Measurements from ENCODE around the gene HSPA1A. TPM values are rescaled to one million over a fixed set of nuclear protein-coding genes. Genes with fewer than 3 reads are reported as not detected.
"Not testable (repeated sequence)": the region's sequence is repeated elsewhere in the genome, so short reads cannot be mapped to it uniquely, and the experiment has no call there.

HSPA1A gene
- total RNA-seq, 4 donors from 2014 or later: 158 to 362 (median 223) TPM

DNA sequence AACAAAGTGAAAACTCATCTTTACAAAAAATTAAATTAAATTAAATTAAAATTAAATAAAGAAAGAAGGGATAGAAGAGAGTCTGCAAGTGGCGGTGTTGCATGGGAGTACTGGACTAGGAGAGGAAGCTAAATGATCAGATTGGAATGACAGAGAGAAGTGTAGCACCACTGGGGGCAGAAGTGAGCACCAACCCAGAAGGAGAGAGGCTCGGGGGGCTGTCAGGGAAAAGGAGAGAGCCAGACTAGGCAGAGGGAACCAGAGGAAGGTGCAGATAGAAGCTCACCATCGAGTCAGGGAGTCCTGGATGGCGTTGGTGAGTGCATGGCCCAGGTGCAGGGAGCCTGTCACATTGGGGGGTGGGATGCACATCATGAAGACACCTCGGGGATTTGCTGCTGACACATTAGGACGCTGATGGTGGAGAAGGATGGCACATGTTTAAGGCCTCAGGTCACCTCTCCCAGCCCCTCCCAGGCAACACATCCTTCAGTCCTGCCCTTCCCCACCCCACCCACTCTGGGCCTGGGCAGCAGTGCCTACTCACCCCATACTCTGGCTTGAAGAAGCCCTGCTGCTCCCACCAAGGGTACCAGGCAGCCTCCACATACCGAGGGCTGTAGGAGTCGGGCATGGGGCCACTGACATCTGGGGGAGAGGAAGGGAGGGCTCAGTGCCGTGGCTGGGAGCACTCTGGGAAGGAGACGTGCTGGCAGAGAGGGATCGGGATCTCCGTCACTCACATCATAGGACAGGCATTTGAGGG, 23.8 kb upstream of the HSPA1A start:
- no peak for DNase-seq
- peak overlapping the region in 1 of 4 donors; percentile 22 for H3K27ac ChIP-seq
- 46 to 68% methylated on average over 6 to 10 of the region's 12 CpGs for WGBS, 2 donors

DNA sequence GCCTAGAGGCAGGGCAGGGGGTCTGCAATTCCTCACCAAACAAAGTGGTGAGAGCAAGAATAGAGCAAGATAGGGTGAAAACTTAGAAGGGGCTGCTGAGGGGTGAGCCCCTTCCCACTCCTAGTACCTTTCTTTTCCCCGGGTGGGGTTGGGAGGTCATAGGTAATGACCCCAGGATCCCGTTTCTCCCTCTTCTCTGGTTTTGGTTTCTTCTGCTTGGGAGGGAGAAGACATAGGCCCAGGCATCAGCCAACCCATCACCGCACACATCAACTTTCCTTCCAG, 23.3 kb upstream of the HSPA1A start:
- Histone ChIP-seq H3K4me3 (no peak overlapping the region), H3K4me1 (peaks cover 3 to 54% (median 16%) of the 10 kb centered on the region in 3 donors), H3K27ac (peak overlapping the region in 1 of 4 donors; percentile 17), H3K36me3 (peaks cover 0 to 55% (median 12%) of the 10 kb centered on the region in 3 donors), H3K9me3 (no peaks in the 10 kb centered on the region), H3K27me3 (no peaks in the 10 kb centered on the region)
- intact Hi-C loops (cut with DNase I): no loop called here
- 74 to 89% methylated on average over 3 of the region's 3 CpGs for WGBS, 2 donors
- DNase-seq: no peak
- no peak for TF ChIP-seq POLR2A (IDR thresholded peaks at IDR 0.05)
- TF ChIP-seq, protein P1, sequence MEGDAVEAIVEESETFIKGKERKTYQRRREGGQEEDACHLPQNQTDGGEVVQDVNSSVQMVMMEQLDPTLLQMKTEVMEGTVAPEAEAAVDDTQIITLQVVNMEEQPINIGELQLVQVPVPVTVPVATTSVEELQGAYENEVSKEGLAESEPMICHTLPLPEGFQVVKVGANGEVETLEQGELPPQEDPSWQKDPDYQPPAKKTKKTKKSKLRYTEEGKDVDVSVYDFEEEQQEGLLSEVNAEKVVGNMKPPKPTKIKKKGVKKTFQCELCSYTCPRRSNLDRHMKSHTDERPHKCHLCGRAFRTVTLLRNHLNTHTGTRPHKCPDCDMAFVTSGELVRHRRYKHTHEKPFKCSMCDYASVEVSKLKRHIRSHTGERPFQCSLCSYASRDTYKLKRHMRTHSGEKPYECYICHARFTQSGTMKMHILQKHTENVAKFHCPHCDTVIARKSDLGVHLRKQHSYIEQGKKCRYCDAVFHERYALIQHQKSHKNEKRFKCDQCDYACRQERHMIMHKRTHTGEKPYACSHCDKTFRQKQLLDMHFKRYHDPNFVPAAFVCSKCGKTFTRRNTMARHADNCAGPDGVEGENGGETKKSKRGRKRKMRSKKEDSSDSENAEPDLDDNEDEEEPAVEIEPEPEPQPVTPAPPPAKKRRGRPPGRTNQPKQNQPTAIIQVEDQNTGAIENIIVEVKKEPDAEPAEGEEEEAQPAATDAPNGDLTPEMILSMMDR (IDR thresholded peaks at IDR 0.05): no peak

More for the DNA sequence above, 23.8 kb upstream of the HSPA1A start:
- no peaks in the 10 kb centered on the region for H3K27me3 ChIP-seq
- no peaks in the 10 kb centered on the region for H3K9me3 ChIP-seq
- peaks cover 3 to 48% (median 15%) of the 10 kb centered on the region in 3 donors for H3K4me1 ChIP-seq
- H3K4me3 ChIP-seq: no peak overlapping the region
- TF ChIP-seq, protein P1 (IDR thresholded peaks at IDR 0.05): peak in 5 of 6 experiments; percentile 22 to 53 (median 47)
- no peak for TF ChIP-seq POLR2A (IDR thresholded peaks at IDR 0.05)
- intact Hi-C loops (cut with DNase I): no loop called here
- H3K36me3 ChIP-seq: peaks cover 0 to 55% (median 12%) of the 10 kb centered on the region in 3 donors

DNA sequence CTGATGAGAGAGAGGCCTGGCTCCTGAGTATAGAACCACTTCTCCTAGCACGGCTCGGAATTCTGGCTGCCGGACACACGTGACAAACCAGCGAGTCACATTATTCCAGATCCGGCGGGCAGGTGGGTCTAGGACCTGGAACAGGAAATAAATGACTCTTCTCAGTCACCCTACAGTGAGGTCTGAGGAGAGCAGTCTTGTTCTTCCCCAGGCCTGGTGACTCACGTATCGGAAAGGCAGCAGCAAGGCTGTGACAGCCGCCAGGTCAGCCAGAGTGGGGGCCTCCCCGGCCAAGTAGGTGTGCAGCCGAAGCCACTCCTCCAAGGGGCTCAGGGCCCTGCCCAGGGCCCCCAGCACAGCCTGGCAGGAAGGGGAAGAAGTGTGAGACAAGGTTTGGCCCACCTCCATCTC, 22.6 kb upstream of the HSPA1A start:
- DNase-seq: no peak
- Histone ChIP-seq H3K27ac (peak overlapping the region; percentile 7 to 63 (median 56)), H3K4me3 (no peak overlapping the region), H3K9me3 (no peaks in the 10 kb centered on the region), H3K4me1 (peaks cover 3 to 61% (median 16%) of the 10 kb centered on the region in 3 donors), H3K36me3 (peaks cover 0 to 54% (median 12%) of the 10 kb centered on the region in 3 donors), H3K27me3 (no peaks in the 10 kb centered on the region)
- intact Hi-C loops (cut with DNase I): no loop called here
- 45 to 65% methylated on average over 5 to 6 of the region's 12 CpGs for WGBS, 2 donors
- TF ChIP-seq POLR2A (IDR thresholded peaks at IDR 0.05): no peak
- TF ChIP-seq, protein P1 (IDR thresholded peaks at IDR 0.05): no peak

DNA sequence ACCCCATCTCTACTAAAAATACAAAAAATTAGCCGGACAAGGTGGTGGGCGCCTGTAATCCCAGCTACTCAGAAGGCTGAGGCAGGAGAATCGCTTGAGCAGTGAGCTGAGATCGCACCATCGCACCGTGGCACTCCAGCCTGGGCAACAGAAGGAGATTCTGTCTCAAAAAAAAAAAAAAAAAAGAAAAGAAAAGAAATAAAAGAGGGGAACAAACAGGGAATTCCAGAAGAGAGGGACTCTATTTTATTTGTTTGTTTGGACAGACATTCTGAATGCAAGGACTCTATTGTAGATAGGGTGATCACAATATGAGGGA, 21.5 kb upstream of the HSPA1A start:
- H3K4me1 ChIP-seq: peaks cover 3 to 65% (median 16%) of the 10 kb centered on the region in 3 donors
- H3K4me3 ChIP-seq; H3K27me3 ChIP-seq; H3K9me3 ChIP-seq; intact Hi-C loops (cut with DNase I); DNase-seq: not testable (repeated sequence)
- peaks cover 0 to 53% (median 12%) of the 10 kb centered on the region in 3 donors for H3K36me3 ChIP-seq
- peak overlapping the region; percentile 95 to 98 (median 96) for H3K27ac ChIP-seq
- WGBS, 2 donors: 81 to 87% methylated on average over 6 of the region's 6 CpGs

DNA sequence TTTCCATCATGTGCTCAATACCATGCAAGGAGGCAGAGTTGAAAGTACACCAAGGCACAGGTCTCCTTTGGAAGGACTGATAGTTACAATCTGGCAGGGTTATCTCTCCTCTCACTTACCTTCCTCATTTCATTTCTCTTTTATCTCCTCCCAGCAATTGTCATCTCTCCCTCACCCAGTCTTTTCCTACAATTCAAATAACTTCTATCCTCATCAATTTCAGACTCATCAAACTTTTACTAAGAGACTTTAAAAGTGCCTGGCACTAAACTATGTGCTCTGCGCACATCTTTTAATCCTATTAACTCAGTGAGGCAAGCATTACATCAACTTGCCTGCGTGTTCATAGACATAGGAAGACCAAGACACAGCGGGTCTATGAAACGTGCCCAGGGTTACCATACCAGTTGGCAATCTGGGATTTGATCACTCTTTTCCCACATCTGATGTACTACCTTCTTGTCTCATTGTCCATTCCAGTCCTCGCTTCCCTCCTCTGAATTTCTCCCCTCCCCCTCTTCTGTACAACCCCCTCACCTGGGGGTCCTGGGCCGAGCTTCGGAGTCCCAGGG, 21.0 kb upstream of the HSPA1A start:
- Histone ChIP-seq H3K27me3 (no peaks in the 10 kb centered on the region), H3K36me3 (peaks cover 0 to 50% (median 12%) of the 10 kb centered on the region in 3 donors), H3K9me3 (no peaks in the 10 kb centered on the region), H3K27ac (peak overlapping the region; percentile 95 to 98 (median 96)), H3K4me1 (peaks cover 3 to 65% (median 16%) of the 10 kb centered on the region in 3 donors), H3K4me3 (peak overlapping the region; percentile 85 to 100 (median 88))
- WGBS, 2 donors: 10 to 20% methylated on average over 5 to 7 of the region's 7 CpGs
- intact Hi-C loops (cut with DNase I): no loop called here
- TF ChIP-seq, protein P1 (IDR thresholded peaks at IDR 0.05): no peak
- no peak for TF ChIP-seq POLR2A (IDR thresholded peaks at IDR 0.05)
- no peak for DNase-seq

All from esophagus squamous epithelium (tissue), 5 donors.